K562 (cell line): ENCODE results near the gene PLD5. TPM values are rescaled to one million over a fixed set of nuclear protein-coding genes. Genes with fewer than 3 reads are reported as not detected.

Source experiments
- ATAC-seq: fragments of 200-7000 bp; cut with Tn5 transposase; 3 replicates; pipeline ENCODE4 v1.9.1; 2020; ENCODE audit warnings: moderate library complexity
- BruUV-seq: library from RNA; stranded (reverse); fragments of 400-500 nt; replicated peaks from 2 replicates; lab custom pipeline; 2021; lab: Mats Ljungman, UMichigan
- CTCF ChIA-PET: fragments of 300-600 bp; formaldehyde crosslinking; extraction: SDS; loops from one replicate; lab custom pipeline; 2021; ENCODE audit warnings: low intra/inter-chr PET ratio; lab: Yijun Ruan, JAX
- POLR2A ChIA-PET: fragments of 300-600, 350-650 bp; sonication (Branson Sonifier 250); formaldehyde crosslinking; extraction: SDS; loops from one replicate; lab custom pipeline; 2021; ENCODE audit warnings: antibody characterized with exemption, inconsistent platforms; lab: Yijun Ruan, JAX
- DNase-seq, 4 experiments: peaks; one replicate each; pipeline versions ENCODE4 v3.0.0 to v3.0.0-alpha.2; 2011 to 2018; ENCODE audit warnings: low spot score in 3 of 4, mixed read lengths in 3 of 4; ENCODE audit errors: extremely low read depth in 1 of 4
- FAIRE-seq: peaks from 2 replicates; lab custom pipeline; 2011; peaks lifted over from hg19 to GRCh38; lab: Jason Lieb, UNC
- H2AFZ ChIP-seq: 2 replicates; pipeline ENCODE4 v1.6.0; 2011; ENCODE audit warnings: low read depth, low read length, control low read depth, inconsistent platforms
- H3K27ac ChIP-seq: fragments of 200-600 bp; 3 replicates; pipeline ENCODE4 v1.8.0; 2011; ENCODE audit warnings: low read depth, mild to moderate bottlenecking, control low read depth, inconsistent platforms, low read length, moderate library complexity, mixed read lengths; ENCODE audit errors: extremely low read depth
- H3K27me3 ChIP-seq, 2 experiments: fragments of 300-600 bp in 1 of 2; 2 replicates in 1 of 2; 3 replicates in 1 of 2; pipeline versions ENCODE4 v1.6.0 to v1.8.0; 2011; ENCODE audit warnings: inconsistent platforms in 2 of 2, low read length in 2 of 2, mild to moderate bottlenecking in 1 of 2, mixed read lengths in 1 of 2, moderate library complexity in 1 of 2; ENCODE audit not compliant: control insufficient read depth in 2 of 2, insufficient read depth in 2 of 2
- H3K36me3 ChIP-seq: fragments of 300-600 bp; 3 replicates; pipeline ENCODE4 v1.8.0; 2011; ENCODE audit warnings: mild to moderate bottlenecking, low read length, inconsistent platforms; ENCODE audit not compliant: control insufficient read depth, insufficient read depth
- H3K4me1 ChIP-seq, 2 experiments: fragments of 200-600 bp in 1 of 2; replicated peaks in 1 of 2; 2 replicates in 1 of 2; 3 replicates in 1 of 2; pipeline versions ENCODE4 v1.5.1 to v1.8.0; 2011; ENCODE audit warnings: inconsistent platforms in 2 of 2, low read length in 2 of 2, mild to moderate bottlenecking in 1 of 2, mixed read lengths in 1 of 2, moderate library complexity in 1 of 2; ENCODE audit not compliant: control insufficient read depth in 2 of 2, insufficient read depth in 2 of 2
- H3K4me2 ChIP-seq: 2 replicates; pipeline ENCODE4 v1.6.1; 2011; ENCODE audit warnings: low read length, control low read depth, inconsistent platforms, mixed read lengths; ENCODE audit not compliant: insufficient read depth
- H3K4me3 ChIP-seq: fragments of 200-600 bp; sonication (generic), shearing (Covaris generic); 2 replicates; pipeline ENCODE4 v1.5.1; 2016; ENCODE audit warnings: control low read depth, inconsistent platforms
- H3K79me2 ChIP-seq: fragments of 200-600 bp; 3 replicates; pipeline ENCODE4 v1.8.0; 2011; ENCODE audit warnings: low read length, inconsistent platforms; ENCODE audit not compliant: control insufficient read depth, insufficient read depth
- H3K9ac ChIP-seq, 2 experiments: 2 replicates each; pipeline versions ENCODE4 v1.6.0 to v1.6.1; 2011; ENCODE audit warnings: low read depth in 2 of 2, low read length in 2 of 2, control low read depth in 1 of 2, inconsistent platforms in 1 of 2, mild to moderate bottlenecking in 1 of 2, mixed read lengths in 1 of 2; ENCODE audit not compliant: insufficient read depth in 1 of 2
- H3K9me1 ChIP-seq: one replicate; pipeline ENCODE4 v1.6.0; 2011; ENCODE audit warnings: inconsistent platforms, mild to moderate bottlenecking, low read length, moderate library complexity; ENCODE audit not compliant: control insufficient read depth, insufficient read depth
- H3K9me3 ChIP-seq: replicated peaks from 2 replicates; pipeline ENCODE4 v1.5.1; 2011; ENCODE audit warnings: low read depth, low read length, inconsistent platforms; ENCODE audit not compliant: control insufficient read depth, insufficient read depth
- H4K20me1 ChIP-seq: replicated peaks from 2 replicates; pipeline ENCODE4 v1.6.1; 2011; ENCODE audit warnings: low read length, inconsistent platforms, mixed read lengths; ENCODE audit not compliant: control insufficient read depth, insufficient read depth
- FOXA1 ChIP-seq: fragments of 450-650 bp; IDR thresholded peaks from 2 replicates; pipeline ENCODE4 v1.6.1; 2016; ENCODE audit warnings: mild to moderate bottlenecking, borderline replicate concordance
- ZNF24 ChIP-seq: fragments of 450-650 bp; IDR thresholded peaks from 2 replicates; pipeline ENCODE4 v1.6.1; 2016
- ZNF316 ChIP-seq: fragments of 450-650 bp; IDR thresholded peaks from 2 replicates; pipeline ENCODE4 v1.6.1; 2016
- ZNF398 ChIP-seq: fragments of 250-450 bp; sonication (Bioruptor Pico); IDR thresholded peaks from 2 replicates; pipeline ENCODE4 v1.8.0; 2021; ENCODE audit warnings: moderate library complexity, mild to moderate bottlenecking, inconsistent platforms
- ZNF764 ChIP-seq: fragments of 250-450 bp; sonication (Bioruptor Pico); IDR thresholded peaks from 2 replicates; pipeline ENCODE4 v1.4.0; 2020; ENCODE audit warnings: low read depth, mild to moderate bottlenecking, moderate library complexity
- WGBS: fragments of 100-300 bp; shearing (Covaris generic); methylation state at CpG from one replicate; pipeline ENCODE4 v1.1.6; 2016; ENCODE audit warnings: low coverage, mixed read lengths; ENCODE audit not compliant: insufficient coverage; ENCODE audit errors: missing lambda C conversion rate; 5-methylcytosine and 5-hydroxymethylcytosine counted together
- in situ Hi-C: fragments of 300-500 bp; cut with MboI; formaldehyde crosslinking; loops from 4 replicates; pipeline ENCODE4 v1.15.0; 2018; ENCODE audit warnings: inconsistent platforms, mixed read lengths
- intact Hi-C: fragments of 100-400 bp; cut with micrococcal nuclease; formaldehyde crosslinking; loops from 2 replicates; pipeline ENCODE4 v1.14.2; 2022
- polyA plus RNA-seq, 8 experiments: library from polyadenylated mRNA; depleted of rRNA in 4 of 8; stranded (reverse) in 5 of 8; unstranded in 3 of 8; fragments of >200 nt; fragmentation: Nextera tagmentation in 2 of 8; fragmentation: Illumina TruSeq in 1 of 8; extraction: Ambion mirVana in 2 of 8; extraction: Trizol in 1 of 8; gene quantifications; 2 replicates each; pipeline versions ENCODE4 v1.2.1 to v1.2.3, GENCODE V29; 2011 to 2014; ENCODE audit warnings: inconsistent platforms in 1 of 8, missing spikeins in 1 of 8
- total RNA-seq, 7 experiments: library from RNA; depleted of rRNA in 6 of 7; stranded (reverse); fragments of >200 nt in 6 of 7; fragmentation: Illumina TruSeq in 2 of 7; extraction: Trizol in 2 of 7; gene quantifications; 2 replicates each; pipeline versions ENCODE4 v1.2.1 to v1.2.3, GENCODE V29; 2011 to 2021; ENCODE audit warnings: low replicate concordance in 1 of 7

The PLD5 gene
- total and polyA plus RNA-seq, 9 of the 15 experiments (the other 6 are each of a cell fraction or from before 2014, with no cell fraction given) = not detected

GRCh38 chr1:242197907-242198820 lies 326.3 kb downstream of the PLD5 start:
- no peak overlapping the region for H3K27ac ChIP-seq
- no peaks in the 10 kb centered on the region for H3K4me1 ChIP-seq
- ATAC-seq = no peak
- H3K9me1 ChIP-seq = no peaks in the 10 kb centered on the region
- BruUV-seq = no TSS peak
- H3K27me3 ChIP-seq = no peaks in the 10 kb centered on the region
- no peaks in the 10 kb centered on the region for H3K36me3 ChIP-seq
- DNase-seq = no peak
- intact Hi-C loops = loop anchor here (5.0 kb wide), 1 partner anchor 181 kb away; no protein-coding TSS in a partner anchor
- CTCF ChIA-PET = interaction anchor here (0.6 kb wide), 2 partner anchors 899 to 960 kb away, joined by 3 read pairs; no protein-coding TSS in a partner anchor
- in situ Hi-C loops = no loop called here
- peak; percentile 23 for FAIRE-seq
- TF ChIP-seq FOXA1 (no peak), ZNF398 (CRISPR knock-in tag) (no peak), ZNF764 (CRISPR knock-in tag) (no peak), ZNF316 (peak; percentile 28; the same call in 1 of the 2 replicates), ZNF24 (peak; percentile 87)
- WGBS = 2% methylated on average over 9 of the region's 9 CpGs
- H3K9ac ChIP-seq = no peak overlapping the region
- H2AFZ ChIP-seq = no peak overlapping the region
- no peaks in the 10 kb centered on the region for H4K20me1 ChIP-seq
- no peaks in the 10 kb centered on the region for H3K9me3 ChIP-seq
- POLR2A ChIA-PET = no interaction called here
- no peak overlapping the region for H3K4me3 ChIP-seq
- H3K79me2 ChIP-seq = no peaks in the 10 kb centered on the region
- H3K4me2 ChIP-seq = no peak overlapping the region
